ENCODE measurements around the gene OR56A4. TPM values are rescaled to one million over a fixed set of nuclear protein-coding genes. Genes with fewer than 3 reads are reported as not detected.
"Not testable (repeated sequence)": the region's sequence is repeated elsewhere in the genome, so short reads cannot be mapped to it uniquely, and the experiment has no call there.

Gene OR56A4
- total RNA-seq, 1 donor from 2014 or later = not detected

DNA sequence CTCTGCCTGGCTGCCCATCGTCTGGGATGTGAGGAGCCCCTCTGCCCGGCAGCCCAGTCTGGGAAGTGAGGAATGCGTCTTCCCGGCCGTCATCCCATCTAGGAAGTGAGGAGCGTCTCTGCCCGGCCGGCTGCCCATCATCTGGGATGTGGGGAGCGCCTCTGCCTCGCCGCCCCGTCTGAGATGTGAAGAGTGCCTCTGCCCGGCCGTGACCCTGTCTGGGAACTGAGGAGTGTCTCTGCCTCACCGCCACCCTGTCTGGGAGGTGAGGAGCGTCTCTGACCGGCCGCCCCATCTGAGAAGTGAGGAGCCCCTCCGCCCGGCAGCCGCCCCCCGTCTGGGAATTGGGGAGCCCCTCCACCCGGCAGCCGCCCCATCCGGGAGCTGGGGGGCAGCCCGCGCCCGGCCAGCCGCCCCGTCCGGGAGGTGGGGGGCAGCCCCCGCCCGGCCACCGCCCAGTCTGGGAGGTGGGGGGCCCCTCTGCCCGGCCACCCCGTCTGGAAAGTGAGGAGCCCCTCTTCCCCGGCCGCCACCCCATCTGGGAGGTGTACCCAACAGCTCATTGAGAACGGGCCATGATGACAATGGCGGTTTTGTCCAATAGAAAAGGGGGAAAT is 45.9 kb downstream of the OR56A4 start:
- DNase-seq = not testable (repeated sequence)

DNA sequence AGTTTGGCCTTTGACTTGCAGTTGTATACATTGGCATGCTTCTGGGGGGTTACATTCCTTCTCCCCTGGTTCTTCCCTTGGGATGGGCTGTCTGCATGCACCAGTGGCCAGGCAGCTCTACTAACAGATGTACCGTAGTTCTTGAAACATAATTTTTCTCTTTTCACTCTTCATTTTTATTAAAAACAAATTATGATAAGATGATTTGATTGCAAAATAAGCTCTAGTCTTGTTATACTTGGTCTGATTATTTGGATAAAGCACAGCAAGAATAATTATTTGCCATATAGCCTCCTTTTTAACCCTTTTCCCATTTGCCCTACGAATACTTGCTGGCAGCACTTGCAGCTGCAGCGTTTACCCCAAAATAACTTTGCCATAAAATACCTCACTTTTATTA is 51.2 kb downstream of the OR56A4 start:
- DNase-seq = no peak

Small RNA genes within 50 kb of the gene (small RNA-seq; reads per million reads assigned to genes)
- not detected for gene RNA5SP329 (ENCODE audit: low replicate concordance)

Other genes with a start within 250 kb of the OR56A4 start
- gene OR52N5, start 223.6 kb downstream of the OR56A4 start, total RNA-seq = not detected
- not detected for gene OR52N1, start 215.7 kb downstream of the OR56A4 start, total RNA-seq
- not detected for gene OR52N2, start 198.0 kb downstream of the OR56A4 start, total RNA-seq
- not detected for gene OR52E6, start 165.0 kb downstream of the OR56A4 start, total RNA-seq
- gene OR52E8, start 149.3 kb downstream of the OR56A4 start, total RNA-seq = not detected
- not detected for gene OR52E4, start 126.3 kb downstream of the OR56A4 start, total RNA-seq
- not detected for gene OR52E5, start 113.7 kb downstream of the OR56A4 start, total RNA-seq
- gene OR56A3, start 64.7 kb downstream of the OR56A4 start, total RNA-seq = not detected
- not detected for gene OR56A5, start 38.5 kb downstream of the OR56A4 start, total RNA-seq
- gene OR52L1, start 20.0 kb downstream of the OR56A4 start, total RNA-seq = not detected
- gene OR56A1, start 23.8 kb upstream of the OR56A4 start, total RNA-seq = under 0.01 TPM
- not detected for gene OR56B4, start 100.7 kb upstream of the OR56A4 start, total RNA-seq
- not detected for gene OR52B2, start 163.4 kb upstream of the OR56A4 start, total RNA-seq
- gene OR52W1, start 192.3 kb upstream of the OR56A4 start, total RNA-seq = not detected
- not detected for gene C11orf42, start 198.6 kb upstream of the OR56A4 start, total RNA-seq
- 19.3 TPM for gene FHIP1B, start 227.7 kb upstream of the OR56A4 start, total RNA-seq
- not detected for gene CNGA4, start 232.1 kb upstream of the OR56A4 start, total RNA-seq